ENCODE measurements around the gene PDZRN3. TPM values are rescaled to one million over a fixed set of nuclear protein-coding genes. Genes with fewer than 3 reads are reported as not detected.

The PDZRN3 gene
- total RNA-seq, 2 experiments from 2014 or later = not detected

DNA sequence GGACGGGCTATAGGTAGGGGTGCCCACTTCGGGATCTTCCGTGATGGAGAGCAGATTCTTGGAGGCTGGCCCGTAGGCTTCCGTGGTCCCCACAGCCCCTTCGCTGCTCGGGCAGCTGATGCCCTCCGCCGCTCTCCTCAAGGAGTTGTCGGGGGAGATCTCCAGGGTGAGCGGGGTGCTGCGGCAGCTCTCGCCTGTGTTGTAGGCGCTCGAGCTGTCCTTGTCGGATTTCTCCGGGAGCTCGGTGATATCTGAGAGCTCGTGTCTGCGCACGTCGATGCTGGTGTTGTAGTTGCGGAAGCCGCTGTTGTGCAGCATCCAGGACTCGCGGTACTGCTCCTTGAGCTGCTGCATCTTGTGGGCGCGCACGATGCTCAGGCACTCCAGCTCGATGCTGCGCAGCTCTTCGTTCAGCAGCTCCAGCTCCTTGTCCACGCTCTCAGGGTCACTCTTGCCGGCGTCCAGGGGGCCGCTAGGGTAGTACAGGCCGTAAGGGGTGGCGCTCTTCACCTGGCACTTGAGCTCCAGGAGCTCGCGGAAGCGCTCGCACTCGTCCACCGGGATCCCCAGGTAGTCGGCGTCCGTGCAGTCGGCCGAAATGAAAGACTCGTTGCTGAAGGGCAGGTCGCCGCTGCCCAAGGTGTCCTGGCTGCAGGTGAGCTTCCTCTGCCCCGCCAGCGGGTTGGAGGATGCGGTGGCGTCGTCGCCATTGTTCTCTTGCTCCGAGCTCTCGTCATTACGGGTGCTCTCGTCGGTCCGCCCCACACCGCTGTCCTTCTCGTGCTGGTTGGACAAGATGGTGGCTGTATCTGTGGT is 240.4 kb downstream of the PDZRN3 start:
- intact Hi-C loops (cut with DNase I, micrococcal nuclease) = no loop called here
- no peaks in the 10 kb centered on the region for H3K4me1 Mint-ChIP-seq
- H3K27me3 Mint-ChIP-seq = no peaks in the 10 kb centered on the region
- DNase-seq = no peak
- no peaks in the 10 kb centered on the region for H3K9me3 Mint-ChIP-seq (ENCODE audit: low read depth)
- ATAC-seq = no peak
- H3K36me3 Mint-ChIP-seq (ENCODE audit: low read depth) = no peaks in the 10 kb centered on the region
- no peak overlapping the region for H3K27ac Mint-ChIP-seq
- no peak overlapping the region for H3K4me3 Mint-ChIP-seq
- CTCF ChIA-PET = interaction anchor here (0.6 to 0.7 kb wide), 3 partner anchors 47 to 226 kb away, joined by 3 read pairs; no protein-coding TSS in a partner anchor
- POLR2A ChIA-PET = no interaction called here

DNA sequence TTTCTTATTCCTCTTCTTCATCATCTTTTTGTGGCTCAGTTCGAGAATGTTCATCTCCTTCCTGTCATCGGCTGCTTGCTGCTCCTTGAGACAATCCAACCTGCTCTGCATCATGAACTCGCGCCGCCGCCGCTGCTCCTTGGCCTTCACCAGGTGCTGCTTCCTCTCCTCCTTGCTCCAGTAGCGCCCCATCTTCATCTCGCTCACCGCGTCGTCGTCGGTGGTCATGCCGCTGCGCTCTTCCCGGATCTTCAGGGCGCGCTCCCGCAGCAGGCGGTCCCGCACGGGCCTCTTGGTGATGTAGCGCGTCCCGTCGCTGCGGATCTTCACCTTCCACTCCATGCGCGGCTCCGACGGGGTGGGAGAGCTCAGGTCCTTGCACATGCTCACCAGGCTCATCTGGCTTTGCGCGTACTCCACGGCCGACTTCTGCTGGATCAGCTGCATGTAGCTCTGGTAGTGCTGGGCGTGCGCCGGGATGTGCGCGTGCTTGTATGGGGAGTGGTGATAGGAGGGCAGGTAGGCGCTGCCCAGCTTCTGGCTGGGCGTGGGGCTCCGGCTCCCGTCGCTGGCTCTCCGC is 241.2 kb downstream of the PDZRN3 start:
- intact Hi-C loops (cut with DNase I, micrococcal nuclease) = no loop called here
- Mint-ChIP-seq H3K27ac (no peak overlapping the region), H3K36me3 (ENCODE audit: low read depth) (no peaks in the 10 kb centered on the region), H3K4me1 (no peaks in the 10 kb centered on the region), H3K27me3 (no peaks in the 10 kb centered on the region), H3K9me3 (ENCODE audit: low read depth) (no peaks in the 10 kb centered on the region), H3K4me3 (no peak overlapping the region)
- ATAC-seq (no peak), DNase-seq (no peak)
- POLR2A ChIA-PET = no interaction called here
- CTCF ChIA-PET = interaction anchor here (0.6 to 0.7 kb wide), 3 partner anchors 46 to 226 kb away, joined by 3 read pairs; no protein-coding TSS in a partner anchor

DNA sequence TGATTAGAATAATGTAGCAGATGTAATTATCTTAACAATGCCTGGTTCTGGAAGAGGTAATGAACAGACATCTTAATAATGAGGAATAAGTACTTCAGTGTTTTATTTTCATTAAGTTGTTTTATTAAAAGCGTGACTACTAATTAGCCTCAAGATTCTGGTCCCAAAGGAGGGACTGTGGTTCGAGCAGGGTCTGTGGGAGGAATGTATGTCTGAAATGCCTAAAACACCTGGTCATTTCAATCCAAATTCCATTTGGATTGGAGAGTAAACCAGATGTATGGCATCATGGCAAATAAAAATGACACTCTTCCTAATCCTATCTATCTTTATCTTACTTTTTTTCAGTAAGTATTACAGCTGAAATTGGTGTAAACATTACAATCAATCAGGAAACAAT is 243.2 kb downstream of the PDZRN3 start:
- Mint-ChIP-seq H3K4me1 (no peaks in the 10 kb centered on the region), H3K9me3 (ENCODE audit: low read depth) (no peaks in the 10 kb centered on the region), H3K27me3 (no peaks in the 10 kb centered on the region), H3K27ac (no peak overlapping the region), H3K4me3 (no peak overlapping the region), H3K36me3 (ENCODE audit: low read depth) (no peaks in the 10 kb centered on the region)
- CTCF ChIA-PET = no interaction called here
- no peak for DNase-seq
- POLR2A ChIA-PET = no interaction called here
- intact Hi-C loops (cut with DNase I, micrococcal nuclease) = no loop called here
- no peak for ATAC-seq

DNA sequence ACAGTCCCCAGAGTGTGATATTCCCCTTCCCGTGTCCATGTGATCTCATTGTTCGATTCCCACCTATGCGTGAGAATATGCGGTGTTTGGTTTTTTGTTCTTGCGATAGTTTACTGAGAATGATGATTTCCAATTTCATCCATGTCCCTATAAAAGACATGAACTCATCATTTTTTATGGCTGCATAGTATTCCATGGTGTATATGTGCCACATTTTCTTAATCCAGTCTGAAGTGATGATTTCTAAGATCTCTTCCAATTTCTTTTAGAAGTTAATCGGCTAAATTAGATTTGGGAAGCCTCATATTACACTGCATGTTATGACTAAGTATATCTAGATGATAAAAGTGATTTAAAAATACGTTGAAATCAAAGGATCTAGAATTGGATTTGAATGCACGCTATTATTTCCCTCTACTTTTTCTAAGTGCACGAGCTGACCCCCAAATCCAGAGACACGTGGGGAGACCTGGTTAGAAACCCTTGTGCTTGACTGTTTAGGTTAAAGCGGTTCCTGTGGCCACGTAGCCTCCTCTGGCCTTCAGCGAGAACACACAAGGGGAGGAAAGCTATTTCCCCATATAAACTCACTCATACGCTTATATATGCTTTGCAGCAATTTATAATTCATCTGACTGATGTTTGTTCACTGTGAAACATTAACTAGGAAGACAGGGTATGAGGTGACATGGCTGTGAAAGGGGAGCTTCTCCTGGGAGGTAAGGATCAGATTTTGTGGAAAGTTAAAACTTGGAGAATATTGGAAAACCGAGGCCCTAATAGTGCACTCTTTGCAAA is 243.8 kb downstream of the PDZRN3 start:
- Mint-ChIP-seq H3K4me1 (no peaks in the 10 kb centered on the region), H3K4me3 (no peak overlapping the region), H3K9me3 (ENCODE audit: low read depth) (no peaks in the 10 kb centered on the region), H3K27me3 (no peaks in the 10 kb centered on the region), H3K27ac (no peak overlapping the region), H3K36me3 (ENCODE audit: low read depth) (no peaks in the 10 kb centered on the region)
- ATAC-seq (no peak), DNase-seq (no peak)
- intact Hi-C loops (cut with DNase I, micrococcal nuclease) = no loop called here
- CTCF ChIA-PET = no interaction called here
- POLR2A ChIA-PET = no interaction called here

DNA sequence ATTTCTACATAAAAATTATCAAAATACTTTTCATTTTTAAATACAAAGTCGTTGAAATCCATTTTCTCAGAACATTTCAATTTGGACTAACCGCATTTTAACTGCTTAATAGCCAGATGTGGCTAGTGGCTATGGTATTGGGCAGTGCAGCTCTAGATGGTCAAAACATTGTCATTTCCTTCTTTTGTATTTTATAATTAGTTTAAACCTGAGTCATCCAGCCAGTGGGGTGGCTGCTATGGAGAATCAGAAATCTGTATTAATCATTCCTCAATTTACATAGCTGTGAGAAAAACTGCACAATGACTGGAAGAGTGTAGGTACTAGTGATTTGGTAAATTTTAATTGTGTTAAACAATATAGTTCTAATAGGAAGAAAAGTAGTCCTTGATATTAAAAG is 245.3 kb downstream of the PDZRN3 start:
- Mint-ChIP-seq H3K27me3 (no peaks in the 10 kb centered on the region), H3K27ac (no peak overlapping the region), H3K4me3 (no peak overlapping the region), H3K4me1 (no peaks in the 10 kb centered on the region), H3K9me3 (ENCODE audit: low read depth) (no peaks in the 10 kb centered on the region), H3K36me3 (ENCODE audit: low read depth) (no peaks in the 10 kb centered on the region)
- ChIA-PET POLR2A (interaction anchor here (0.6 kb wide), 1 partner anchor 27 kb away, joined by 3 read pairs; no protein-coding TSS in a partner anchor), CTCF (no interaction called here)
- intact Hi-C loops (cut with DNase I, micrococcal nuclease) = no loop called here
- no peak for DNase-seq
- no peak for ATAC-seq

DNA sequence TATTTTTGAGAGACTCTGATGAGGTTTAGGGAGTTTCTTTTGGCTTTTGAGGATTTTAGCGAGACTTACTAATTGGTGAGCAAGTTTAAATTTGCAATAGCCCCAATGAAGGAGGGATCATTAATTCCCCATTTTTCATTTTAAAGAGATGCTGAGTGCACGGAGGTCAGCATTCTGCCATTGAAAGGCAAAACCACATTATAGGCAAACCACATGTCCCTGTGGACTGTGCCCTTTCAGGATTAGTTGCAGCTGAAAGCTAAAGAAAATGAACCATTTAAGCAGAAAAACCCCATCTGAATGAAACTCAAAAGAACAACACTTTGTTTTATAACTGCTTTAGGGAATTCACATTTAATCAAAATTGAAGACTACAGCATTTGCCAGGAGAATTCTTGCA is 246.5 kb downstream of the PDZRN3 start:
- no peak for ATAC-seq
- no peak overlapping the region for H3K4me3 Mint-ChIP-seq

DNA sequence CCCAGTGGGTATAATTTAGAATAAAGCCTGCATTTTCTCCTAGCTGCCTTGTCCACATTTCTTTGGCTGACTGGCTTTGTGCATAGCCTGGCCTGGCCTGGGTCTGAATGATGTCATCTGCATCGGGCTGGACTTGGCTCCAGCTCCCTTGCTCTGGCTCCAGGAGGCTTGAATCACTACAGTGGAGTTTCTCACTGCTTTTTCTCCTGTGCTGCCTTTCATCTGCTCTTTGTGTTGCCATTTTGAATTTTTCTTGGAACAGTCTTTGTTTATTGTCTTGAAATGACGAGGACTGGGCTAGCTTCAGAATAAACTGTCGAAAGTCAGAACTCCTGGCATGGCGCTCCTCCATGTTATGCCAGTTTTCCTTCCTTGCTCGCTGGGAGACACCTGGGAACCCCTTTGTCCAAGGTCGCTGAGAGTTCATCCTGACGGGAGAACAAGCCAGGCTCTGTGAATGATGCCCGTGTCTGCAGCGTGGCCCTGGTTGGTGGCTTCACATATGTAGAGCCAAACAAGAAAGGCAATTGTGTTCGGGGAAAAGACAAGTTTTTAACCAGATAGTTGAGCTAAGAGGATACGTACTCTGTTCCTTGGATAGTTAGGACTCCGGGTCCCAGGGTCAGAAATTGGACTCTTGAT is 258.9 kb downstream of the PDZRN3 start:
- no peak overlapping the region for H3K4me3 Mint-ChIP-seq
- POLR2A ChIA-PET = no interaction called here
- ATAC-seq (no peak), DNase-seq (no peak)
- H3K9me3 Mint-ChIP-seq (ENCODE audit: low read depth) = peaks cover 4% of the 10 kb centered on the region
- no peaks in the 10 kb centered on the region for H3K36me3 Mint-ChIP-seq (ENCODE audit: low read depth)
- no peak overlapping the region for H3K27ac Mint-ChIP-seq
- H3K4me1 Mint-ChIP-seq = no peaks in the 10 kb centered on the region
- intact Hi-C loops (cut with DNase I, micrococcal nuclease) = no loop called here
- CTCF ChIA-PET = no interaction called here
- H3K27me3 Mint-ChIP-seq = no peaks in the 10 kb centered on the region

More for the DNA sequence above, 246.5 kb downstream of the PDZRN3 start:
- H3K27me3 Mint-ChIP-seq = no peaks in the 10 kb centered on the region
- CTCF ChIA-PET = no interaction called here
- no peaks in the 10 kb centered on the region for H3K4me1 Mint-ChIP-seq
- POLR2A ChIA-PET = no interaction called here
- no peak overlapping the region for H3K27ac Mint-ChIP-seq
- H3K9me3 Mint-ChIP-seq (ENCODE audit: low read depth) = no peaks in the 10 kb centered on the region
- H3K36me3 Mint-ChIP-seq (ENCODE audit: low read depth) = no peaks in the 10 kb centered on the region
- intact Hi-C loops (cut with DNase I, micrococcal nuclease) = no loop called here
- DNase-seq = no peak

DNA sequence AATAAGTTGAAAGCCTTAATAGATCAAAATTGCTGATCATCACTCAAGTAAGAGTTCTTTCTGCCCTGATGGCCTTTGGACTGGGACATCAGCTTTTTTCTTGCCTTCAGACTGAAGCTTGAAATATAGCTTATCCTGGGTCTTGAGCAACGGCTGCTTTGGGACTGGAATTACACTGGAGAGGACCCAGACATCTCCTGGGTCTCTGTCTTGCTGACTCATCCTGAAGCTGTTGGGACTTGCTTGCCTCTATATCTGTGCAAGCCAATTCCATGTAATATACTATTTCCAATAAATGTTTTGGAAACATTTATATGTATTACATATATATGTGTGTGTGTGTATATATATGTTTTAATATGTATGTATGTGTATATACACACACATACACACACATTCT is 260.2 kb downstream of the PDZRN3 start:
- Mint-ChIP-seq H3K27ac (no peak overlapping the region), H3K4me1 (no peaks in the 10 kb centered on the region), H3K9me3 (ENCODE audit: low read depth) (peaks cover 2% of the 10 kb centered on the region), H3K36me3 (ENCODE audit: low read depth) (no peaks in the 10 kb centered on the region), H3K4me3 (no peak overlapping the region), H3K27me3 (no peaks in the 10 kb centered on the region)
- POLR2A ChIA-PET = no interaction called here
- ATAC-seq (no peak), DNase-seq (no peak)
- intact Hi-C loops (cut with DNase I, micrococcal nuclease) = no loop called here
- CTCF ChIA-PET = no interaction called here

DNA sequence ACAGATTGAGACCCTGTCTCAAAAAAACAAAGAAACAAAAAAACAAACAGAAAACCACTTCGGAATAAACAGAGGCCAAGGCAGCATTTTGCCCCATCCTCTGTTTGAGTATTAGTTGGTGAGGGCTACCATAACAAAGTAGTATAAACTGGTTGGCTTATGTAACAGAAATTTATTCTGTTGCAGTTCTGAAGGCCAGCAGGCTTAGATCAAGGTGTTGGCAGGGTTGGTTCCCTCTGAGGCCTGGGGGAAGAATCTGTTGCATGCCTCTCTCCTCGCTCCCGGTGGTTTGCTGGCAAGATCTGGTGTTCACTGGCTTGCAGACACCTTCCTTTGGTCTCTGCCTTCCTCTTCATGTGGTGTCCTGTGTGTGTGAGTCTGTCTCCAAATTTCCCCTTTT is 261.6 kb downstream of the PDZRN3 start:
- ChIA-PET POLR2A (no interaction called here), CTCF (no interaction called here)
- Mint-ChIP-seq H3K4me1 (no peaks in the 10 kb centered on the region), H3K9me3 (ENCODE audit: low read depth) (peaks cover 2% of the 10 kb centered on the region), H3K36me3 (ENCODE audit: low read depth) (no peaks in the 10 kb centered on the region), H3K4me3 (no peak overlapping the region), H3K27me3 (no peaks in the 10 kb centered on the region), H3K27ac (no peak overlapping the region)
- DNase-seq (no peak), ATAC-seq (no peak)
- intact Hi-C loops (cut with DNase I, micrococcal nuclease) = no loop called here

DNA sequence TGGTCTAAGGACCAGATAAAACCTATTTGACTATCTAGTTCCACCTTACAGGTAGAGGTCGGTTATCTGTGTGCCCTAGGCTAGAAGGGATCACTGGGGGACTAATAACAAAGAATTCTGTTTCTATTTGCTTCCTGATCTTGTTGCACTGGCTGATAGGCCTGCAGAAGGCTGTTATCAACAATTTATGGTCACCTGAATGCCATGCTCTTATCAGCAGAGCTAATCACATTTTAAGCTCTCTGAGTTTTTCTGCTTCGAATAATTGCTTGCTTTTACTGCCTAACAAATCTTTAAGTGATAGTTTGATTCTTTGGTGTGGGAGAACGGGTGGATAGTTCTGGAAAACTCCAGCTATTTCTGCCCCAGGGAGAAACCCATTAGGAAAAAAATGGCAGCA is 263.1 kb downstream of the PDZRN3 start:
- Mint-ChIP-seq H3K36me3 (ENCODE audit: low read depth) (no peaks in the 10 kb centered on the region), H3K27ac (no peak overlapping the region), H3K4me1 (no peaks in the 10 kb centered on the region), H3K9me3 (ENCODE audit: low read depth) (peaks cover 2% of the 10 kb centered on the region), H3K4me3 (no peak overlapping the region), H3K27me3 (no peaks in the 10 kb centered on the region)
- DNase-seq (no peak), ATAC-seq (no peak)
- intact Hi-C loops (cut with DNase I, micrococcal nuclease) = no loop called here
- CTCF ChIA-PET = no interaction called here
- POLR2A ChIA-PET = interaction anchor here (0.6 kb wide), 1 partner anchor 233 kb away, joined by 6 read pairs; no protein-coding TSS in a partner anchor

DNA sequence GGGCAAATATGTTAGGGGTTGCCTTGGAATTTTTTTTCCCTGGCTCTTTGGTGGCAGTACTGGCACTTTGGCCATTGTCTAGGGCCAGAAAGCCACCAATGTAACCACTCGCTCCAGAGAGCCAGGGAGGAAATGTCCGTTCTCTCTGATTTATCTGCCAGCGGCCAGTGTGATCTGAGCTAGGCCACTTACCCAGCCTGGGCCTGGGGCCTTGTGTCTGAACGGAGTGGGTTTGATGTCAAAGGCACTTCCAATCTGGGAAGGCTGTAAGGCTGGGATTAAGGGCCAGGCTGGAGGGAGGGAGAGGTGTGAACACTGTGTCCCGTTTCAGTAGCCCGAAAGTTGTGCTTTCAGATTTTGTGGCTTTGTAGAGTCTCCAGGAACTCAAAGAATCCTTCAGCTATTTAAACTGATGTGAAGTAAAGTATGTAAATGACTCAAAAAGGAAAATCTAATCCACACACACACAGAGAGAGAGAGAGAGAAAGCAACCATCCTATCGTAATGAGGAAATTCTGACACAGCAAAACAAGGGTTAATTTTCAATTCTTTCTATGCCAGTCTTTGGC is 271.0 kb downstream of the PDZRN3 start:
- no peak for DNase-seq
- ChIA-PET POLR2A (no interaction called here), CTCF (no interaction called here)
- H3K9me3 Mint-ChIP-seq (ENCODE audit: low read depth) = no peaks in the 10 kb centered on the region
- ATAC-seq = no peak
- no peak overlapping the region for H3K27ac Mint-ChIP-seq
- no peak overlapping the region for H3K4me3 Mint-ChIP-seq
- no peaks in the 10 kb centered on the region for H3K36me3 Mint-ChIP-seq (ENCODE audit: low read depth)
- no peaks in the 10 kb centered on the region for H3K4me1 Mint-ChIP-seq
- peaks cover 16% of the 10 kb centered on the region for H3K27me3 Mint-ChIP-seq
- intact Hi-C loops (cut with DNase I, micrococcal nuclease) = no loop called here

Measured in activated CD4-positive, alpha-beta T cell treated with anti-CD3 and anti-CD28 coated beads for 36 hours (primary cell).